Stimulated activated naive CD8-positive, alpha-beta T cell treated with anti-CD3 and anti-CD28 coated beads, Interleukin-15, amount 100 ng/mL, for 72 hours (primary cell): Measurements from ENCODE around the gene SKAP2.

Experiments used
- ATAC-seq: fragments of 150-1000 bp; cut with Tn5 transposase; 2 replicates; pipeline ENCODE4 v1.10.0; 2021; ENCODE audit warnings: mild to moderate bottlenecking, moderate library complexity
- DNase-seq, 2 donors: peaks; one replicate each; pipeline ENCODE4 v3.0.0; 2021 to 2022
- H3K27ac Mint-ChIP-seq, 2 donors: one replicate each; pipeline ENCODE4 v1.8.0; 2022; ENCODE audit warnings: mild to moderate bottlenecking in 2 of 2, mixed read lengths in 2 of 2, moderate library complexity in 2 of 2
- H3K27me3 Mint-ChIP-seq: one replicate; pipeline ENCODE4 v1.8.0; 2022; ENCODE audit warnings: mixed read lengths
- H3K4me1 Mint-ChIP-seq: one replicate; pipeline ENCODE4 v1.8.0; 2022; ENCODE audit warnings: mild to moderate bottlenecking, mixed read lengths
- H3K4me3 Mint-ChIP-seq, 2 donors: one replicate each; pipeline ENCODE4 v1.8.0; 2022; ENCODE audit warnings: mild to moderate bottlenecking in 2 of 2, mixed read lengths in 2 of 2, moderate library complexity in 1 of 2
- H3K9me3 Mint-ChIP-seq, 2 donors: one replicate each; pipeline ENCODE4 v1.8.0; 2022; ENCODE audit warnings: mixed read lengths in 2 of 2

SKAP2 gene

GRCh38 chr7:26657686-26658388 is 206.6 kb downstream of the SKAP2 start:
- ATAC-seq (no peak), DNase-seq (no peak)
- Mint-ChIP-seq H3K4me3 (no peak overlapping the region), H3K9me3 (no peaks in the 10 kb centered on the region), H3K27ac (no peak overlapping the region), H3K4me1 (no peaks in the 10 kb centered on the region), H3K27me3 (peaks cover 21% of the 10 kb centered on the region)

- no peak for DNase-seq
- Mint-ChIP-seq H3K4me3 (no peak overlapping the region), H3K9me3 (no peaks in the 10 kb centered on the region), H3K27ac (no peak overlapping the region), H3K27me3 (peaks cover 16% of the 10 kb centered on the region), H3K4me1 (no peaks in the 10 kb centered on the region)
- no peak for ATAC-seq
Observed at GRCh38 chr7:26657206-26657641, 207.2 kb downstream of the SKAP2 start.

GRCh38 chr7:26656735-26657134 is 207.7 kb downstream of the SKAP2 start:
- Mint-ChIP-seq H3K4me1 (no peaks in the 10 kb centered on the region), H3K27ac (no peak overlapping the region), H3K27me3 (peaks cover 16% of the 10 kb centered on the region), H3K9me3 (no peaks in the 10 kb centered on the region), H3K4me3 (no peak overlapping the region)
- ATAC-seq (no peak), DNase-seq (no peak)

- no peak overlapping the region for H3K4me3 Mint-ChIP-seq
- no peaks in the 10 kb centered on the region for H3K4me1 Mint-ChIP-seq
- no peak overlapping the region for H3K27ac Mint-ChIP-seq
- H3K9me3 Mint-ChIP-seq, result no peaks in the 10 kb centered on the region
- DNase-seq (no peak), ATAC-seq (no peak)
- peaks cover 16% of the 10 kb centered on the region for H3K27me3 Mint-ChIP-seq
Observed at GRCh38 chr7:26655781-26656180, 208.6 kb downstream of the SKAP2 start.

GRCh38 chr7:26653430-26654399 is 210.7 kb downstream of the SKAP2 start:
- Mint-ChIP-seq H3K4me1 (no peaks in the 10 kb centered on the region), H3K27me3 (peaks cover 23% of the 10 kb centered on the region), H3K27ac (no peak overlapping the region), H3K4me3 (no peak overlapping the region), H3K9me3 (no peaks in the 10 kb centered on the region)
- no peak for ATAC-seq
- DNase-seq, result no peak

- Mint-ChIP-seq H3K9me3 (no peaks in the 10 kb centered on the region), H3K4me1 (no peaks in the 10 kb centered on the region), H3K27me3 (peaks cover 23% of the 10 kb centered on the region), H3K27ac (no peak overlapping the region), H3K4me3 (no peak overlapping the region)
- ATAC-seq (no peak), DNase-seq (no peak)
Observed at GRCh38 chr7:26652401-26653100, 211.8 kb downstream of the SKAP2 start.

GRCh38 chr7:26650103-26650502 is 214.3 kb downstream of the SKAP2 start:
- peaks cover 7% of the 10 kb centered on the region for H3K27me3 Mint-ChIP-seq
- ATAC-seq (no peak), DNase-seq (no peak)
- no peak overlapping the region for H3K27ac Mint-ChIP-seq
- no peak overlapping the region for H3K4me3 Mint-ChIP-seq
- H3K9me3 Mint-ChIP-seq, result no peaks in the 10 kb centered on the region
- H3K4me1 Mint-ChIP-seq, result no peaks in the 10 kb centered on the region

GRCh38 chr7:26649388-26649787 is 215.0 kb downstream of the SKAP2 start:
- ATAC-seq, result no peak
- Mint-ChIP-seq H3K9me3 (no peaks in the 10 kb centered on the region), H3K4me3 (no peak overlapping the region), H3K27me3 (peaks cover 7% of the 10 kb centered on the region), H3K27ac (no peak overlapping the region), H3K4me1 (no peaks in the 10 kb centered on the region)
- DNase-seq, result no peak

GRCh38 chr7:26648554-26648953 is 215.8 kb downstream of the SKAP2 start:
- DNase-seq, result no peak
- H3K4me3 Mint-ChIP-seq, result no peak overlapping the region
- no peaks in the 10 kb centered on the region for H3K4me1 Mint-ChIP-seq

GRCh38 chr7:26646336-26647048 is 217.9 kb downstream of the SKAP2 start:
- no peak for ATAC-seq
- DNase-seq, result no peak
- Mint-ChIP-seq H3K4me3 (no peak overlapping the region), H3K27me3 (peaks cover 7% of the 10 kb centered on the region), H3K9me3 (no peaks in the 10 kb centered on the region), H3K27ac (no peak overlapping the region), H3K4me1 (no peaks in the 10 kb centered on the region)

More at GRCh38 chr7:26648554-26648953, 215.8 kb downstream of the SKAP2 start:
- Mint-ChIP-seq H3K27ac (peak overlapping the region in 1 of 2 donors; percentile 42), H3K9me3 (no peaks in the 10 kb centered on the region), H3K27me3 (peaks cover 7% of the 10 kb centered on the region)
- no peak for ATAC-seq

- DNase-seq, result no peak
- Mint-ChIP-seq H3K9me3 (no peaks in the 10 kb centered on the region), H3K4me3 (no peak overlapping the region), H3K27ac (no peak overlapping the region), H3K27me3 (peaks cover 5% of the 10 kb centered on the region), H3K4me1 (no peaks in the 10 kb centered on the region)
- no peak for ATAC-seq
Observed at GRCh38 chr7:26645121-26645520, 219.3 kb downstream of the SKAP2 start.

GRCh38 chr7:26642416-26642815 is 222.0 kb downstream of the SKAP2 start:
- ATAC-seq (no peak), DNase-seq (no peak)
- Mint-ChIP-seq H3K27ac (no peak overlapping the region), H3K27me3 (no peaks in the 10 kb centered on the region), H3K4me1 (no peaks in the 10 kb centered on the region), H3K4me3 (no peak overlapping the region), H3K9me3 (no peaks in the 10 kb centered on the region)

GRCh38 chr7:26639695-26640094 is 224.7 kb downstream of the SKAP2 start:
- Mint-ChIP-seq H3K4me1 (no peaks in the 10 kb centered on the region), H3K4me3 (no peak overlapping the region), H3K27me3 (no peaks in the 10 kb centered on the region), H3K9me3 (no peaks in the 10 kb centered on the region), H3K27ac (no peak overlapping the region)
- no peak for ATAC-seq
- no peak for DNase-seq

- DNase-seq, result no peak
- H3K9me3 Mint-ChIP-seq, result no peaks in the 10 kb centered on the region
- H3K4me3 Mint-ChIP-seq, result no peak overlapping the region
- no peaks in the 10 kb centered on the region for H3K27me3 Mint-ChIP-seq
- no peak overlapping the region for H3K27ac Mint-ChIP-seq
- no peak for ATAC-seq
- no peaks in the 10 kb centered on the region for H3K4me1 Mint-ChIP-seq
Observed at GRCh38 chr7:26639111-26639510, 225.3 kb downstream of the SKAP2 start.

GRCh38 chr7:26638140-26638539 is 226.2 kb downstream of the SKAP2 start:
- no peaks in the 10 kb centered on the region for H3K4me1 Mint-ChIP-seq
- ATAC-seq (no peak), DNase-seq (no peak)
- no peaks in the 10 kb centered on the region for H3K27me3 Mint-ChIP-seq
- H3K27ac Mint-ChIP-seq, result no peak overlapping the region
- no peak overlapping the region for H3K4me3 Mint-ChIP-seq
- no peaks in the 10 kb centered on the region for H3K9me3 Mint-ChIP-seq
